Dermis blood vessel endothelial cell (primary cell): ENCODE results near the gene BAZ1A. TPM values are rescaled to one million over a fixed set of nuclear protein-coding genes. Genes with fewer than 3 reads are reported as not detected.
"Not testable (repeated sequence)": the region's sequence is repeated elsewhere in the genome, so short reads cannot be mapped to it uniquely, and the experiment has no call there.

Experiments
- DNase-seq: peaks from one replicate; pipeline ENCODE4 v3.0.0; 2010
- total RNA-seq: library from RNA; depleted of rRNA; stranded (reverse); fragments of >200 nt; gene quantifications from 2 replicates; pipeline ENCODE4 v1.2.3, GENCODE V29; 2014

Gene BAZ1A
- total RNA-seq, 1 donor from 2014 or later, result 54.8 TPM

DNA sequence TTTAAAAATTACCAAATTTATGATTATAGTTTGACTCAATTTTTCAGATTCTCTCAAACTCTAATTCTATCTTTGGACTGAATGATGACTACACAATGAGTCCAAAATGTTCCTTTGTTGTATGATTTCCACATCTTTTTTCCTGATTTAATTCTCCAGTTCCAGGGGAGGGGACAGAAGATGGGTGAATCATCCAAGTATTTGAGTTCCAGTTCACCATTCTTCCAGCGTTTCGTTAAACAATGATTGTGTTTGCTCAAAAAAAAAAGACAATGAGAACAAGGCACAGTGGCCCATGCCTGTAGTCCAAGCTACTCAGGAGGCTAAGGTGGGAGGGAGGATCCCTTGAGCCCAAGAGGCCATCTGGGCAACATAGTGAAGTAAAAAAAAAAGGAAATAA lies 23.8 kb downstream of the BAZ1A start:
- DNase-seq, result peak; percentile 74

DNA sequence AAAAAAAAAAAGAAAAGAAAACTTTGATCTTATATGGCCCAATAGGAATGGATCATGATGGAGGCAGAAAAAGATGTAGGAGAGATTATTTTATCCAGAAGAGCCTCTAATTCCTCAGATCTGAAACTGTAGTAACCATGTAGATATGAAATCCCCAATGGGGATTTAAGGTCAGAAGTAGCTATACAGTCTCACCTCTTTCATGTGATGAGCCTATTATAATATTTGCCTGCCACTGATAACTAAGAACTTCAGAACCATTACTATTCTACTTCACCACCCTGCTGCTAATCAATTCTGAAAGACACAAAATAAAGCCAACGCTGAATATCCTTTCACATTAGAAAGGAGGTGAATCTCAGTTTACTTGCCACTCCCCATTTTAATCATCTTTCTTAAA lies 29.3 kb downstream of the BAZ1A start:
- DNase-seq, result no peak

- peak; percentile 57 for DNase-seq
Measured at GRCh38 chr14:34843011-34843554, 32.1 kb downstream of the BAZ1A start.

- DNase-seq, result peak; percentile 53
Measured at GRCh38 chr14:34837801-34838322, 37.3 kb downstream of the BAZ1A start.

DNA sequence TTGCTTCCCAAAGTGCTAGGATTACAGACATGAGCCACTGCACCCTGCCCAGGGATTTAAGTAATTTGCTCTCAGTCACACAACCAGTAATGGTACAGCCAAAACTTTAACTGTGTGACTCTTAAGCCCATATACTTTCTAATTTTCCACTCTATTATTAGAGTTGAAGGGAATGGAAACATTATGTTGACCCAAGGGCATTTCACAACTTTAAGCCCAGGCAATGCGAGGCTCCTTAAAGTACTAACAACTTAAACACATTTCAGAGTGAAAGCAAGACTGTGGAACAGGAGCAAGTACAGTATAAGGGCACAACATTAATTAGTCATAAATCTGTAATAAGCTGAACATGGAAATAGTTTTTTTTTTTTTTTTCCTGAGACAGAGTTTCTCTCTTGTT lies 39.8 kb downstream of the BAZ1A start:
- DNase-seq, result no peak

- peak; percentile 35 for DNase-seq
Measured at GRCh38 chr14:34833549-34834523, 41.3 kb downstream of the BAZ1A start.

DNA sequence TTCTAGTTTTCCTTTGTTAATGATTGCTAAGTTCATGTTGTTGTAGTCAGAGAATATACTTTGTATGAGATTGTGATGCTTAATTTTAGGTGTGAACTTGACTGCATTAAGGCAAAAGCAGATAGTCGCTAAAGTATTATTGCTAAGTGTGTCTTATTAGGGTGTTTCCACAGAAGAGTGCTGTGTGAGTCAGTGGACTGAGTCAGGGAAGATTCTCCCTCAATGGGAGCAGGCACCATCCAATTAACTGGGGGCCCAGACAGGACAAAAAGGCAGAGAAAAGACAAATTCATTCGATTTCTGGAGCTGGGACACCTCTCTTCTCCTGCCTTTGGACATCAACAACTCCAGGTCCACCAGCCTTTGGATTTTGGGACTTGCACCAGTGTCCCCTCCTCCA lies 48.5 kb downstream of the BAZ1A start:
- no peak for DNase-seq

- no peak for DNase-seq
Measured at GRCh38 chr14:34824826-34825225, 50.3 kb downstream of the BAZ1A start.

GRCh38 chr14:34824256-34824655 lies 50.9 kb downstream of the BAZ1A start:
- DNase-seq, result no peak

- no peak for DNase-seq
Measured at GRCh38 chr14:34817768-34818167, 57.4 kb downstream of the BAZ1A start.

- no peak for DNase-seq
Measured at GRCh38 chr14:34810028-34810427, 65.1 kb downstream of the BAZ1A start.

DNA sequence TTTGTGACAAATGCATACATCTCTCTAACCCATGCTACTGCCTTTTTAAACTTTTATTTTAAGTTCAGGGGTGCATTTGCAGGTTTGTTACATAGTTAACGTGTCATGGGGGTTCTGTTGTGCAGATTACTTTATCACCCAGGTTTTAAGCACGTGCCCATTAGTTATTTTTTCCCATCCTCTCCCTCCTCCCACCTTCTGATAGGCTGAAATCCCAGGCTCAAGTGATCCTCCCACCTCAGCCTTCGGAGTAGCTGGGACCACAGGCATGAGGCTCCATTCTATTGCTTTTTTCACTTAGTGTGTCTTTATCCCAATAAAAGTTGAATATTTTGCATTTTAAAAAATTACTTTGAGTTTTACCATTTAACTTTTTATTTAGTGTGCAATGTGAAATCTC lies 68.9 kb downstream of the BAZ1A start:
- DNase-seq, result no peak

DNA sequence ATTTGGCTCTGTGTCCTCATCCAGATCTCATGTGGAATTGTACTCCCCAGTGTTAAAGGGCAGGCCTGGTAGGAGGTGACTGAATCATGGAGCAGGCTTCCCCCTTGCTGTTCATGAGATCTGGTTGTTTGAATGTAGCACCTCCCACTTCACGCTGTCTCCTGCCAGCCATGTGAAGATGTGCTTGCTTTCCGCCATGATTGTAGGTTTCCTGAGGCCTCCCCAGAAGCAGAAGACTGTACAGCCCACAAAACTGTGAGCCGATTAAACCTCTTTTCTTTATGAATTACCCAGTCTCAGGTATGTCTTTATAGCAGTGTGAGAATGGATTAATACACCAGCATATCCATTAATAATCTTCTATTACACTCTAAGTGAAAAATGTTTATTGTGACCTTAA lies 70.2 kb downstream of the BAZ1A start:
- DNase-seq, result no peak

DNA sequence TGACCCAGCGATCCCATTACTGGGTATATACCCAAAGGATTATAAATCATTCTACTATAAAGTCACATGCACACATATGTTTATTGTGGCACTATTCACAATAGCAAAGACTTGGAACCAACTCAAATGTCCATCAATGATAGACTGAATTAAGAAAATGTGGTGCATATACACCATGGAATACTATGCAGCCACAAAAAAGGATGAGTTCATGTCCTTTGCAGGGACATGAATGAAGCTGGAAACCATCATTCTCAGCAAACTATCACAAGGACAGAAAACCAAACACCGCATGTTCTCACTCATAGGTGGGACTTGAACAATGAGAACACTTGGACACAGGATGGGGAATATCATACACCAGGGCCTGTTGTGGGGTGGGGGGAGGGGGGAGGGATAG lies 76.3 kb downstream of the BAZ1A start:
- DNase-seq, result not testable (repeated sequence)

- no peak for DNase-seq
Measured at GRCh38 chr14:34797747-34798583, 77.2 kb downstream of the BAZ1A start.

GRCh38 chr14:34796902-34797301 lies 78.3 kb downstream of the BAZ1A start:
- DNase-seq, result no peak

GRCh38 chr14:34794941-34795340 lies 80.2 kb downstream of the BAZ1A start:
- DNase-seq, result no peak

- DNase-seq, result no peak
Measured at GRCh38 chr14:34794217-34794616, 80.9 kb downstream of the BAZ1A start.

GRCh38 chr14:34792598-34792997 lies 82.6 kb downstream of the BAZ1A start:
- no peak for DNase-seq

DNA sequence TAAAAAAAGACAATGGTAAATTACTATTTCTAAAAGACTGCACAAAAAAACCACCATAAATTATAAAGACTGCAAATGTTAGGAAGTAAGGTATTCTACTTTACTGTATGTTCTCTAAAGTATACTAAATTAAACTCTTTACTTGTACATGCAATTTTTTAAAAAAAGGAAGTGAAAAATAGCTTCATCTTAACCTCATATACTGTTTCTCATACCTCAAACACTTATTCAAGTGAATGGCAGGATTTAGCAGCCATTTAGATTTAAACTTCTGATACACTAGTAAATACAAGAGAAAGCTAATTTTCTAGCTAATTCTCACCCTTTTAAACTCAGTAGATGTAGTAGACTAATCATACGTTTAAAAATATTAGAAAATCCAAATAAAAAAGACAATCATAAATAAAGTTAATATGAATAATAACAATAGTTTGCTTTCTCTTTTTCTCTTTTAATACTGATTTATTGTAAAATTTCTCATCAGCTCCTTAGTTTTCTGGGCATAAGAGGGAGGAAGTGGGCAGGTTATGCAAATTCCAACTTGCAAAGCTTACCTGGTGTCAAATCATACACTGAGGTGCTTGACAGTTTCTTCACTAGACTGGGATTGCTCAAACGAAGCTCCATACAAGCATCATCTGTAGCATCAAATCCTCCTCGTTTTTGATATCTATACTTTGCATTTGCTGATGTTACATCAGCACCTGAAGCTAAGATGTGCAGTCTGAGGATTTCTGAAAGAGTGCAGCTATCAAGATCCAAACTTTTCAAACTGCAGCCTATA lies 89.7 kb downstream of the BAZ1A start:
- DNase-seq, result no peak

- DNase-seq, result peak; percentile 9
Measured at GRCh38 chr14:34782031-34782430, 93.1 kb downstream of the BAZ1A start.

- peak; percentile 97 for DNase-seq
Measured at GRCh38 chr14:34781242-34781641, 93.9 kb downstream of the BAZ1A start.
